Measurements from ENCODE around the gene KDM2B. TPM values are rescaled to one million over a fixed set of nuclear protein-coding genes. Genes with fewer than 3 reads are reported as not detected.

KDM2B gene
- total RNA-seq, 2 donors from 2014 or later, result 43.4 to 47.7 TPM

DNA sequence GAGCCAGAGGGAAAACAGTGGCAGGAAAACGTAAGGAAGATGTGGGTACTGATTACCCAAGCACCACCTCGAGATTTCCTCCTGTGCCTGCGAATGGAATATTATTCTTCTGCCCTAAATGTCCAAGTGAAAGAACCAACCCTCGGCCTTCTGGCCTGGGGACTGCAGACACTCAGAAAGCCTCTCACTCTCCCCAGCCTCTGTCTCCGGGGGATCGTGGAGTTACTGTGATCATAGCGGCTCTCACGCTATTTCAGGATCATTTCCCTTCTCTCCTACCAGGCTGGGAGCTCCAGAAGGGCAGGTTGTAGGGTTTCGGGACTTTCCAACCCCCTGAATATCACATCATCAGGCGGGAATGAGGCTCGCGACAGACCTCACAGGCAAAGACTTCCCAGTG, 68.9 kb downstream of the KDM2B start:
- DNase-seq (no peak), ATAC-seq (replicated peaks in 1 of 2) (no peak)
- H3K4me1 Mint-ChIP-seq (ENCODE audit: low read depth), result peaks cover 8% of the 10 kb centered on the region
- peaks cover 0 to 3% of the 10 kb centered on the region in 2 donors for H3K36me3 Mint-ChIP-seq (ENCODE audit: insufficient read depth in 2 of 2)
- H3K9me3 Mint-ChIP-seq, result no peaks in the 10 kb centered on the region
- H3K4me3 Mint-ChIP-seq, result no peak overlapping the region
- no peaks in the 10 kb centered on the region for H3K27me3 Mint-ChIP-seq (ENCODE audit: low read depth)
- no peak overlapping the region for H3K27ac Mint-ChIP-seq

DNA sequence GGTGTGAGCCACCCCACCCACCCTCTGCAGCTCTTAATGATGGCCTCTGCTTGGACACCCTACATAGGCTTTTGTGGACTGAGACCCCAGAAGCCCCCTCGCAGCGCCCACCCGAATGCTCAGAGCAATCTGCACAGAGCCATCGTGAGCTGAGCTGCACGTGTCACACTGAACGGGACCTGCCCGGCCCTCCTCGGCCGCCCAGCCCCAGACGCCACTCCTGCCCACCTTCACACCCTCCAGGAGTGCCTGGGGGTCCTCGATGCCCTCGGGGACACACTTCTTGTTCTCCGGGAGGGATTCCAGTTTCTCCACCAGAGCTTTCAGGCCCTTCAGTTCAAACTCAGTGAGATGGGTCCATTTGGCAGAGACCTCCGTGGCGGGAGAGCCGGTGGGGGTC, 71.5 kb downstream of the KDM2B start:
- H3K4me3 Mint-ChIP-seq, result no peak overlapping the region
- peaks cover 0 to under 1% of the 10 kb centered on the region in 2 donors for H3K36me3 Mint-ChIP-seq (ENCODE audit: insufficient read depth in 2 of 2)
- no peak for DNase-seq
- H3K27me3 Mint-ChIP-seq (ENCODE audit: low read depth), result no peaks in the 10 kb centered on the region
- no peak for ATAC-seq (replicated peaks in 1 of 2)
- no peak overlapping the region for H3K27ac Mint-ChIP-seq
- no peaks in the 10 kb centered on the region for H3K9me3 Mint-ChIP-seq
- peaks cover 8% of the 10 kb centered on the region for H3K4me1 Mint-ChIP-seq (ENCODE audit: low read depth)

GRCh38 chr12:121508533-121508932, 72.3 kb downstream of the KDM2B start:
- H3K4me1 Mint-ChIP-seq (ENCODE audit: low read depth), result peaks cover 7% of the 10 kb centered on the region
- no peaks in the 10 kb centered on the region for H3K27me3 Mint-ChIP-seq (ENCODE audit: low read depth)
- no peak for ATAC-seq (replicated peaks in 1 of 2)
- peaks cover 0 to 1% of the 10 kb centered on the region in 2 donors for H3K36me3 Mint-ChIP-seq (ENCODE audit: insufficient read depth in 2 of 2)
- no peak overlapping the region for H3K4me3 Mint-ChIP-seq
- H3K27ac Mint-ChIP-seq, result no peak overlapping the region
- no peak for DNase-seq
- H3K9me3 Mint-ChIP-seq, result no peaks in the 10 kb centered on the region

DNA sequence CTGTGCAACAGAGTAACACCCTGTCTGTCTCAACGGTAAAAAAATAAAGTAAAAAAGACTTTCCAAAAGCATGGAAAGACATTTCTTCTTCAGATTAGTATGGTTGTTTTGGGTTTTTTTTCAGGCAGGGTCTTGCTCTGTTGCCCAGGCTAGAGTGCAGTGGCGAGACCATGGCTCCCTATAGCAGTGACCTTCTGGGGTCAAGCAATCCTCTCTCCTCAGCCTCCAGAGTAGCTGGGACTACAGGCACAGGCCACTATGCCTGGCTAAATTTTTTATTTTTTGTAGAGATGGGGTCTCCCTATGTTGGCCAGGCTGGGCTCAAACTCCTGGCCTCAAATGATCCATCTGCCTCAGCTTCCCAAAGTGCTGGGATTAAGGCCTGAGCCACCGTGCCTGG, 72.8 kb downstream of the KDM2B start:
- Mint-ChIP-seq H3K4me1 (ENCODE audit: low read depth) (peaks cover 13% of the 10 kb centered on the region), H3K4me3 (no peak overlapping the region), H3K27ac (no peak overlapping the region), H3K27me3 (ENCODE audit: low read depth) (no peaks in the 10 kb centered on the region), H3K36me3 (ENCODE audit: insufficient read depth in 2 of 2) (peaks cover 0 to 1% of the 10 kb centered on the region in 2 donors), H3K9me3 (no peaks in the 10 kb centered on the region)
- DNase-seq, result no peak
- ATAC-seq (replicated peaks in 1 of 2), result no peak

- H3K4me1 Mint-ChIP-seq (ENCODE audit: low read depth), result peaks cover 13% of the 10 kb centered on the region
These were observed 73.6 kb downstream of the KDM2B start for GRCh38 chr12:121507245-121507644.

GRCh38 chr12:121505513-121505912, 75.3 kb downstream of the KDM2B start:
- no peak overlapping the region for H3K27ac Mint-ChIP-seq
- peaks cover 0 to 1% of the 10 kb centered on the region in 2 donors for H3K36me3 Mint-ChIP-seq (ENCODE audit: insufficient read depth in 2 of 2)

More at GRCh38 chr12:121507245-121507644, 73.6 kb downstream of the KDM2B start:
- no peaks in the 10 kb centered on the region for H3K27me3 Mint-ChIP-seq (ENCODE audit: low read depth)
- no peaks in the 10 kb centered on the region for H3K9me3 Mint-ChIP-seq
- DNase-seq (no peak), ATAC-seq (replicated peaks in 1 of 2) (no peak)
- no peak overlapping the region for H3K4me3 Mint-ChIP-seq
- H3K27ac Mint-ChIP-seq, result no peak overlapping the region
- peaks cover 0 to 1% of the 10 kb centered on the region in 2 donors for H3K36me3 Mint-ChIP-seq (ENCODE audit: insufficient read depth in 2 of 2)

DNA sequence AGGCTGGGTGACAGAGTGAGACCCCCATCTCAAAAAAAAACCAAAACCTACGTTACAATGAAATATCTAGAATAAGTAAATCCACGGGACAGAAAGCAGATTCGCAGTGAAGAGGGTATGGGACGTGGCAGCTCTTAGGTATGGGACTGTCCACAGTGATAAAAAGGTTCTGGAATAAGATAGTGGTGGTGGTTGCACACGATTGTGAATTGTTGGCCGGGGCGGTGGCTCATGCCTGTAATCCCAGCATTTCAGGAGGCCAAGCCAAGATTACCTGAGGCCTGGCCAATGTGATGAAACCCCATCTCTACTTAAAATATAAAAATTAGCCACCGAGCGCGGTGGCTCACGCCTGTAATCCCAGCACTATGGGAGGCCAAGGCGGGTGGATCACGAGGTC, 76.3 kb downstream of the KDM2B start:
- DNase-seq (no peak), ATAC-seq (replicated peaks in 1 of 2) (no peak)
- H3K27me3 Mint-ChIP-seq (ENCODE audit: low read depth), result no peaks in the 10 kb centered on the region
- no peak overlapping the region for H3K4me3 Mint-ChIP-seq
- H3K27ac Mint-ChIP-seq, result no peak overlapping the region
- peaks cover 13% of the 10 kb centered on the region for H3K4me1 Mint-ChIP-seq (ENCODE audit: low read depth)
- H3K36me3 Mint-ChIP-seq (ENCODE audit: insufficient read depth in 2 of 2), result peaks cover 0 to 1% of the 10 kb centered on the region in 2 donors
- no peaks in the 10 kb centered on the region for H3K9me3 Mint-ChIP-seq

More at GRCh38 chr12:121505513-121505912, 75.3 kb downstream of the KDM2B start:
- H3K9me3 Mint-ChIP-seq, result no peaks in the 10 kb centered on the region
- ATAC-seq (replicated peaks in 1 of 2) (no peak), DNase-seq (no peak)
- no peaks in the 10 kb centered on the region for H3K27me3 Mint-ChIP-seq (ENCODE audit: low read depth)
- peaks cover 13% of the 10 kb centered on the region for H3K4me1 Mint-ChIP-seq (ENCODE audit: low read depth)
- no peak overlapping the region for H3K4me3 Mint-ChIP-seq

GRCh38 chr12:121503395-121503794, 77.4 kb downstream of the KDM2B start:
- Mint-ChIP-seq H3K27ac (peak overlapping the region; percentile 14), H3K4me1 (ENCODE audit: low read depth) (peaks cover 13% of the 10 kb centered on the region), H3K4me3 (no peak overlapping the region), H3K9me3 (no peaks in the 10 kb centered on the region), H3K27me3 (ENCODE audit: low read depth) (no peaks in the 10 kb centered on the region), H3K36me3 (ENCODE audit: insufficient read depth in 2 of 2) (peaks cover 0 to 1% of the 10 kb centered on the region in 2 donors)
- ATAC-seq (replicated peaks in 1 of 2) (no peak), DNase-seq (no peak)

DNA sequence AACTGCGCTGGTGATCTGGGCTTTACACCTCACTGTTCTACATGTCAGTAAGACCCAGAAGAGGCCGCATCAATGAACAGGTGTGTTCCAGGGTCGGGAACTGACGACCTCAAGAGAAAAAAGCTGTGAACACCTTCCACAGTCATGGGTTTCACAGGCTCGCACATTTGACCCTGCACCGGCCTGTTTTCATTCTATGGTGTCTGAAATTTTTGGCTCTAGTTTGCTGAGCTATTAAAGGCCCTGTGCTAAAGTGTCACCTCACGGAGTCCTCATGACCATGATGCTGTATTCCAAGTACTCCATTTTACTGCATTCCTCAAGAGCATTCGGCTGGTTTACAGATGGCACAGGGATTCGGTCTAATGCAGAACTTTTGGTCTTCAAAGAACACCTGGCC, 78.9 kb downstream of the KDM2B start:
- H3K9me3 Mint-ChIP-seq, result no peaks in the 10 kb centered on the region
- H3K27me3 Mint-ChIP-seq (ENCODE audit: low read depth), result no peaks in the 10 kb centered on the region
- H3K27ac Mint-ChIP-seq, result no peak overlapping the region
- no peak for ATAC-seq (replicated peaks in 1 of 2)
- H3K36me3 Mint-ChIP-seq (ENCODE audit: insufficient read depth in 2 of 2), result peaks cover 0 to 1% of the 10 kb centered on the region in 2 donors
- H3K4me3 Mint-ChIP-seq, result no peak overlapping the region
- peaks cover 15% of the 10 kb centered on the region for H3K4me1 Mint-ChIP-seq (ENCODE audit: low read depth)
- DNase-seq, result no peak

DNA sequence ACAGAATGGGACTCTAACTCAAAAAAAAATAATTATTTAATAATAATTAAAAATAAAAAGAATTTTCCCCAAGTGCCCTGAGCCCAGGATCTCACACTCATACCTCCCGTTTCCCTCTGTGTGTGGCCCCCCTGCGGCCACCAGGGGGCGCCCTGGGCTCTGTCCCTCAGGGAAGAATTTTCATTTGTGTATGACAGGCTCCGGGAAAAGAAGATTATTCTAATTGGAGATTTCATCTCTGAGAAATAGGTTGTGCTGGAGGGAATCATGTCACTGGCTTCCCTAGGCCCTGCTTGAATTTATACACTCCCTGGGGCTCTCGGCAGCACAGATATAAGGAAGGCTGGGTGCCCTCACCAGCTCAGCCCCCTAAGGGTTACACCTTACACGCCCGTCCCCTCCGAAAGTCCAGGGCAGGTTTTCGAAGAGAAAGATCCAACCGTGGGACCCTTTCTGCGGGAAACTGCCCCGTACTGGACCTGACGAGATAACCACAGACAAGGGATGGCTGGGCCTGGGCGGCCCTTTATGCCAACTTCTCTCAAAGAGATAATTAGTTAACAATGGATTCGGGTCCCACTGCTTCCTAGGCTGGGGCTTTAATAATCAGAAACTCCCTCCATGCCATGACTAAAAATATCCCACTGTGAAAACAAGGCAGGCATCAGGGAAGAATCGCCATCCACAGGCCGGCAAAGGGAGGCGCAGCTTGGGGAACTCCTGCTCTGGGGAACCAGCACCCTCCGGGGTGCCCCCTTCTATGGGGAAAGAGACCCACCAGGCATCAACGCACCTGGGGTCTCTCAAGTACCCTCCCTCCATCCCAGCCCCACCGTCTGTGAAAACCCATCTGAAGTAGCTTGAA, 80.7 kb downstream of the KDM2B start:
- Mint-ChIP-seq H3K4me3 (no peak overlapping the region), H3K27ac (peak overlapping the region; percentile 50), H3K4me1 (ENCODE audit: low read depth) (peaks cover 17% of the 10 kb centered on the region), H3K9me3 (no peaks in the 10 kb centered on the region), H3K36me3 (ENCODE audit: insufficient read depth in 2 of 2) (peaks cover 0 to 1% of the 10 kb centered on the region in 2 donors), H3K27me3 (ENCODE audit: low read depth) (no peaks in the 10 kb centered on the region)
- peak; percentile 64 to 83 for DNase-seq
- ATAC-seq (replicated peaks in 1 of 2), result peak; percentile 75

GRCh38 chr12:121495746-121496145, 85.1 kb downstream of the KDM2B start:
- no peak overlapping the region for H3K27ac Mint-ChIP-seq
- H3K27me3 Mint-ChIP-seq (ENCODE audit: low read depth), result no peaks in the 10 kb centered on the region
- DNase-seq (no peak), ATAC-seq (replicated peaks in 1 of 2) (no peak)
- H3K4me1 Mint-ChIP-seq (ENCODE audit: low read depth), result peaks cover 12% of the 10 kb centered on the region
- no peak overlapping the region for H3K4me3 Mint-ChIP-seq
- H3K9me3 Mint-ChIP-seq, result no peaks in the 10 kb centered on the region
- H3K36me3 Mint-ChIP-seq (ENCODE audit: insufficient read depth in 2 of 2), result peaks cover 0 to 1% of the 10 kb centered on the region in 2 donors

DNA sequence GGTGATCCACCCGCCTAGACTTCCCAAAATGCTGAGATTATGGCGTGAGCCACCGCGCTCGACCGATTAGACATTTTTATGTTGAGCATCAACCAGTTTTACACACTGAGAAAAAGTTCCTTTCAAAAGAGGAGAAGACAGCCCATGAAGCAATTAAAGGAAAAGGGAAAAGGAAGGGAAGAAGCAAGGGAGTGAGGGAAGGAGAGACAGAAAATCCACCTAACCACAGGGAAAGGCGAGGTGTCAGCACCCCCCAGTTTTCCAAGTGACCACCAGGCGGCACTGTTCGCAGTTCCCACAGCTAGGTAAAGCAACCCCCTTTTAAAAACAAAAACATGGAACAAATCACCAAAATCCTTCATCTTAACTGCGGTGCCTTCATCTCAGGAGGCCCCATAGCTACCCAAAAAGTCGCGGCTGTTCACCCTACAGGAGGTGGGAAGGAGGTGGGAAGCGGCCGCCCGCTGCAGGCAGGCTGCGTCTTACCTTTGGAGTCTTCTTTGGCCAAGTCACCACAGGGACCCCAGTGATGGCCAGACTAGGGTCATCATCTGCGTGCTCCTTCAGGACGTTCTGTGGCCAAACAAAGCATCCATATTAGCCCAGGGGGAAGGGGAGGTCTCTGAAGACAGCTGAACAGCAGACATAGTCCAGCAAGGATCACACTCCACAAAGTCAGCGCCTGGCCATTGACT, 86.6 kb downstream of the KDM2B start:
- Mint-ChIP-seq H3K27ac (no peak overlapping the region), H3K4me3 (no peak overlapping the region), H3K4me1 (ENCODE audit: low read depth) (peaks cover 18% of the 10 kb centered on the region), H3K9me3 (no peaks in the 10 kb centered on the region), H3K27me3 (ENCODE audit: low read depth) (no peaks in the 10 kb centered on the region), H3K36me3 (ENCODE audit: insufficient read depth in 2 of 2) (peaks cover 0 to 1% of the 10 kb centered on the region in 2 donors)
- DNase-seq (peak; percentile 57 to 61), ATAC-seq (replicated peaks in 1 of 2) (peak; percentile 45 to 60)

All from activated T-cell treated with anti-CD3 and anti-CD28 coated beads, Interleukin-2, amount 50 U/mL, for 72 hours (primary cell).